Esophagus muscularis mucosa (tissue), 3 donors: ENCODE data around the gene SIRPG.

Experiments used
- CTCF ChIP-seq, 3 experiments: fragments of 200-600 bp in 2 of 3; fragments of 450-650 bp in 1 of 3; sonication (generic) in 2 of 3; IDR thresholded peaks; one replicate each; pipeline ENCODE4 v1.5.1; 2017 to 2019; ENCODE audit warnings: antibody characterized with exemption in 3 of 3, mild to moderate bottlenecking in 2 of 3, moderate library complexity in 1 of 3
- POLR2A ChIP-seq: fragments of 450-650 bp; IDR thresholded peaks from one replicate; pipeline ENCODE4 v1.6.1; 2017; ENCODE audit warnings: antibody characterized with exemption, moderate library complexity, mild to moderate bottlenecking, low read depth

GRCh38 chr20:1628621-1629020 is 29.0 kb downstream of the SIRPG start:
- no peak for TF ChIP-seq CTCF (IDR thresholded peaks at IDR 0.05)
- TF ChIP-seq POLR2A = no peak
